SK-N-SH (cell line): ENCODE data around the gene MYORG. TPM values are rescaled to one million over a fixed set of nuclear protein-coding genes. Genes with fewer than 3 reads are reported as not detected.
A peak's percentile ranks its signal among the peaks of the same experiment; 100 is the strongest.

Source experiments
- CTCF ChIA-PET: fragments of 300-600, 350-600 bp; formaldehyde crosslinking; extraction: SDS; loops from one replicate; lab custom pipeline; 2021; lab: Yijun Ruan, JAX
- POLR2A ChIA-PET: fragments of 350-600 bp; sonication (Branson Sonifier 250); formaldehyde crosslinking; extraction: SDS; loops from one replicate; lab custom pipeline; 2020; ENCODE audit warnings: antibody characterized with exemption, inconsistent platforms; lab: Yijun Ruan, JAX
- DNase-seq: peaks from one replicate; pipeline ENCODE4 v3.0.0; 2012
- H2AFZ ChIP-seq: fragments of 200-600 bp; sonication (generic); 2 replicates; pipeline ENCODE4 v1.8.1; 2016; ENCODE audit warnings: antibody characterized with exemption, mild to moderate bottlenecking, low read depth
- H3F3A ChIP-seq: fragments of 200-600 bp; sonication (generic); replicated peaks from 2 replicates; pipeline ENCODE3; 2016; ENCODE audit warnings: antibody characterized with exemption, mild to moderate bottlenecking; ENCODE audit not compliant: insufficient read depth
- H3K27ac ChIP-seq, 2 experiments: fragments of 200-500 bp in 1 of 2; fragments of 200-600 bp in 1 of 2; sonication (Bioruptor generic) in 1 of 2; sonication (generic), shearing (Covaris generic) in 1 of 2; 2 replicates each; pipeline versions ENCODE4 v1.5.1 to v1.6.1; 2014 to 2016; ENCODE audit warnings: low read depth in 2 of 2, inconsistent platforms in 1 of 2, low read length in 1 of 2, mild to moderate bottlenecking in 1 of 2, mixed read lengths in 1 of 2
- H3K27me3 ChIP-seq: fragments of 200-600 bp; sonication (generic), shearing (Covaris generic); 2 replicates; pipeline ENCODE4 v1.6.1; 2016; ENCODE audit warnings: mixed run types; ENCODE audit not compliant: insufficient read depth
- H3K36me3 ChIP-seq, 2 experiments: fragments of 200-500 bp in 1 of 2; fragments of 200-600 bp in 1 of 2; sonication (Bioruptor generic) in 1 of 2; sonication (generic) in 1 of 2; replicated peaks in 1 of 2; 2 replicates each; pipeline versions ENCODE3 to v1.5.1; 2014 to 2016; ENCODE audit warnings: low read length in 1 of 2, mild to moderate bottlenecking in 1 of 2; ENCODE audit not compliant: insufficient read depth in 2 of 2, control insufficient read depth in 1 of 2
- H3K4me1 ChIP-seq, 2 experiments: fragments of 200-500 bp in 1 of 2; fragments of 200-600 bp in 1 of 2; sonication (Bioruptor generic) in 1 of 2; sonication (generic), shearing (Covaris generic) in 1 of 2; 2 replicates each; pipeline versions ENCODE4 v1.5.1 to v1.6.1; 2014 to 2016; ENCODE audit warnings: low read depth in 1 of 2, low read length in 1 of 2, mixed run types in 1 of 2; ENCODE audit not compliant: insufficient read depth in 2 of 2, control insufficient read depth in 1 of 2
- H3K4me2 ChIP-seq: fragments of 200-600 bp; sonication (generic), shearing (Covaris generic); 2 replicates; pipeline ENCODE4 v1.6.1; 2017; ENCODE audit warnings: mixed run types
- H3K4me3 ChIP-seq, 2 experiments: fragments of 200-500 bp in 1 of 2; fragments of 200-600 bp in 1 of 2; sonication (Bioruptor generic) in 1 of 2; sonication (generic), shearing (Covaris generic) in 1 of 2; 2 replicates each; pipeline versions ENCODE4 v1.5.1 to v1.8.1; 2014 to 2016; ENCODE audit warnings: low read depth in 2 of 2, inconsistent platforms in 1 of 2, low read length in 1 of 2, mild to moderate bottlenecking in 1 of 2, mixed read lengths in 1 of 2, moderate library complexity in 1 of 2
- H3K79me2 ChIP-seq: fragments of 200-600 bp; sonication (generic); 2 replicates; pipeline ENCODE4 v1.8.1; 2017; ENCODE audit warnings: mild to moderate bottlenecking; ENCODE audit not compliant: insufficient read depth
- H3K9ac ChIP-seq: fragments of 200-600 bp; sonication (generic); 2 replicates; pipeline ENCODE4 v1.6.1; 2017; ENCODE audit warnings: mixed run types
- H3K9me2 ChIP-seq: fragments of 200-600 bp; sonication (generic); 2 replicates; pipeline ENCODE4 v1.6.1; 2017; ENCODE audit warnings: mixed run types
- H3K9me3 ChIP-seq: fragments of 200-600 bp; sonication (generic); 2 replicates; pipeline ENCODE4 v1.6.1; 2017; ENCODE audit warnings: mixed run types, mild to moderate bottlenecking, moderate library complexity
- H4K20me1 ChIP-seq: fragments of 200-600 bp; sonication (generic); 2 replicates; pipeline ENCODE4 v1.6.1; 2017; ENCODE audit warnings: mild to moderate bottlenecking, mixed run types; ENCODE audit not compliant: insufficient read depth
- CHD2 ChIP-seq: fragments of 150-350 bp; IDR thresholded peaks from 2 replicates; pipeline ENCODE4 v1.6.1; 2018; ENCODE audit warnings: low read length; ENCODE audit not compliant: partially characterized antibody
- CTCF ChIP-seq: fragments of 200-600 bp; sonication (generic); IDR thresholded peaks from 2 replicates; pipeline ENCODE4 v1.6.1; 2017; ENCODE audit warnings: antibody characterized with exemption, mild to moderate bottlenecking, moderate library complexity
- ELF1 ChIP-seq: IDR thresholded peaks from 2 replicates; pipeline ENCODE4 v1.4.0; 2012
- EP300 ChIP-seq, 2 experiments: IDR thresholded peaks; 2 replicates each; pipeline versions ENCODE4 v1.4.0 to v1.6.1; 2012; ENCODE audit warnings: borderline replicate concordance in 1 of 2, low read depth in 1 of 2, low read length in 1 of 2
- FOXJ3 ChIP-seq: sonication (generic); formaldehyde crosslinking; IDR thresholded peaks from 2 replicates; pipeline ENCODE4 v1.5.1; 2020; ENCODE audit warnings: mild to moderate bottlenecking, missing genetic modification reagents
- IRF3 ChIP-seq: fragments of 150-350 bp; IDR thresholded peaks from 2 replicates; pipeline ENCODE4 v1.6.1; 2016; ENCODE audit warnings: mild to moderate bottlenecking, low read depth, low read length
- MXI1 ChIP-seq: IDR thresholded peaks from 2 replicates; pipeline ENCODE4 v1.6.1; 2012; ENCODE audit warnings: mild to moderate bottlenecking, low read depth, low read length, improper control_type of control experiment
- PBX3 ChIP-seq: IDR thresholded peaks from 2 replicates; pipeline ENCODE4; 2012
- POLR2AphosphoS5 ChIP-seq: IDR thresholded peaks from 2 replicates; pipeline ENCODE4 v1.6.1; 2012; ENCODE audit warnings: low read depth, low read length
- RAD21 ChIP-seq: IDR thresholded peaks from 2 replicates; pipeline ENCODE4 v1.6.1; 2012; ENCODE audit warnings: mild to moderate bottlenecking, low read length
- RCOR1 ChIP-seq: fragments of 150-350 bp; IDR thresholded peaks from 2 replicates; pipeline ENCODE4 v1.6.1; 2017; ENCODE audit warnings: antibody characterized with exemption, low read length
- RFX5 ChIP-seq: IDR thresholded peaks from 2 replicates; pipeline ENCODE4 v1.6.1; 2012; ENCODE audit warnings: mild to moderate bottlenecking, improper control_type of control experiment, low read length
- RXRA ChIP-seq: IDR thresholded peaks from 2 replicates; pipeline ENCODE4 v1.4.0; 2012; ENCODE audit warnings: low read depth, mild to moderate bottlenecking, borderline replicate concordance
- USF1 ChIP-seq: IDR thresholded peaks from 2 replicates; pipeline ENCODE4 v1.4.0; 2012; ENCODE audit warnings: low read depth, borderline replicate concordance
- YY1 ChIP-seq: IDR thresholded peaks from 2 replicates; pipeline ENCODE4 v1.4.0; 2012; ENCODE audit warnings: low read depth, mild to moderate bottlenecking
- ZBTB33 ChIP-seq: IDR thresholded peaks from 2 replicates; pipeline ENCODE4 v1.4.0; 2012; ENCODE audit warnings: low read depth, borderline replicate concordance
- whole genome bisulfite sequencing: methylation state at CpG from one replicate; pipeline ENCODE4 v1.1.6; 2017; ENCODE audit warnings: low lambda C conversion rate; 5-methylcytosine and 5-hydroxymethylcytosine counted together
- polyA plus RNA-seq, 3 experiments: library from polyadenylated mRNA; depleted of rRNA; stranded (reverse); fragments of >200 nt; gene quantifications; 2 replicates each; pipeline ENCODE4 v1.2.3, GENCODE V29; 2012

The MYORG gene
- polyA plus RNA-seq, 1 of the 3 experiments (the other 2 are of a cell fraction): 1.1 TPM

- H3K4me1 ChIP-seq: peaks cover 0 to 33% of the 10 kb centered on the region in 2 experiments; a peak in 2 of 4 replicates
- peaks cover 4% of the 10 kb centered on the region for H3F3A ChIP-seq
- WGBS: 92% methylated on average over 2 of the region's 2 CpGs
- peaks cover 0 to 5% of the 10 kb centered on the region in 2 experiments for H3K36me3 ChIP-seq
- H3K4me3 ChIP-seq: no peak overlapping the region
- H3K9me2 ChIP-seq: no peaks in the 10 kb centered on the region
- TF ChIP-seq IRF3 (no peak), CTCF (no peak), MXI1 (no peak), USF1 (no peak), RCOR1 (0 out of 2 replicates have a peak, but pooled peaks have one; percentile 24), EP300 (IDR thresholded peaks at IDR 0.05; ENCODE audit: borderline replicate concordance in 1 of 2, low read depth in 1 of 2, low read length in 1 of 2) (peak in 1 of 2 experiments; percentile 72; a peak in 2 of 4 replicates), RFX5 (no peak), ELF1 (no peak), ZBTB33 (no peak), PBX3 (no peak), RAD21 (no peak), RXRA (no peak), YY1 (no peak), POLR2AphosphoS5 (no peak), FOXJ3 (CRISPR knock-in tag) (no peak), CHD2 (no peak)
- TF ChIP-seq, all 33 proteins: peak for 2
- peak overlapping the region in 1 of 2 experiments; percentile 51; a peak in 1 of 4 replicates for H3K27ac ChIP-seq
- no peaks in the 10 kb centered on the region for H3K9me3 ChIP-seq
- no peak overlapping the region for H2AFZ ChIP-seq
- no peaks in the 10 kb centered on the region for H3K27me3 ChIP-seq
- H4K20me1 ChIP-seq: no peaks in the 10 kb centered on the region
- POLR2A ChIA-PET: interaction anchor here (0.9 kb wide), 2 partner anchors 28 to 195 kb away, joined by 3 read pairs; partner anchors contain the start of gene UBAP1
- CTCF ChIA-PET: interaction anchor here (0.9 to 8.0 kb wide), 7 partner anchors 9 to 218 kb away, joined by 3 to 149 read pairs (median 4); no protein-coding TSS in a partner anchor
- no peaks in the 10 kb centered on the region for H3K79me2 ChIP-seq
- no peak overlapping the region for H3K4me2 ChIP-seq
- no peak overlapping the region for H3K9ac ChIP-seq
- peak; percentile 51 for DNase-seq
These were observed 2.9 kb downstream of the MYORG start for GRCh38 chr9:34373749-34374148.
